ENCODE data around the gene SH3BGRL3.
A peak's percentile ranks its signal among the peaks of the same experiment; 100 is the strongest.
"Not testable (repeated sequence)": the region's sequence is repeated elsewhere in the genome, so short reads cannot be mapped to it uniquely, and the experiment has no call there.

The SH3BGRL3 gene

DNA sequence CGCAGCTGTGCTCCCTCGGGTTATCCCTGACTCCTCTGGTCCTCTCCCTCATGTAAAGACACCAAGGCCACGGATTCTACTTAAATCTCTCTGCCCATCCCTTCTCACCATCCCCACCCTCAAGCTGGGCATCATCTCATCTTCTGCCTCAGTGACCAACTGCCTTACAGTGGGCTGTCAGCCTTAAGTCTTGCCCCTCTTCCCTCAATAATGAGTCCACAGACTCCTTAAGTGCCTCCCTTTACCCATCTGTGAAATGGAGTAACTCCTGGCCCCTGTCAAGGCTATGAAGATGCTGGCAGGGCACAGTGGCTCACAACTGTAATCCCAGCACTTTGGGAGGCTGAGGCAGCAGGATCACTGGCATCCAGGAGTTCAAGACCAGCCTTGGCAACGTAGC is 12.1 kb downstream of the SH3BGRL3 start:
- no peak for DNase-seq

DNA sequence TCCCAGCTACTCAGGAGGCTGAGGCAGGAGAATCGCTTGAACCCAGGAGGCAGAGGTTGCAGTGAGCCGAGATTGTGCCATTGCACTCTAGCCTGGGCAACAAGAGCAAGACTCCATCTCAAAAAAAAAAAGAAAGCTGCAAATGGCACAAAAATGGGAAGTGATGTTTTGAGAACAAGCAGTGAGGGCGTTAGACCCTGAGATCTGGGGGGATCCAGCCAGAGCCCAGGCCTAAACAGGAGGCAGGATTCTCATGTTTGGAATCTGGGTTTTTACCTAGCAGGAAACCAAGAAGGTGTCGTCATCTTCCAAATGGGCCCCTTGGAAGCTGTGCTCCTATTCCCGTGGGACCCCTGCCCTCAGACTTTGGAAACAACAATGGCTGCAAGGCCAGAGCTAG is 12.8 kb downstream of the SH3BGRL3 start:
- DNase-seq = not testable (repeated sequence)

DNA sequence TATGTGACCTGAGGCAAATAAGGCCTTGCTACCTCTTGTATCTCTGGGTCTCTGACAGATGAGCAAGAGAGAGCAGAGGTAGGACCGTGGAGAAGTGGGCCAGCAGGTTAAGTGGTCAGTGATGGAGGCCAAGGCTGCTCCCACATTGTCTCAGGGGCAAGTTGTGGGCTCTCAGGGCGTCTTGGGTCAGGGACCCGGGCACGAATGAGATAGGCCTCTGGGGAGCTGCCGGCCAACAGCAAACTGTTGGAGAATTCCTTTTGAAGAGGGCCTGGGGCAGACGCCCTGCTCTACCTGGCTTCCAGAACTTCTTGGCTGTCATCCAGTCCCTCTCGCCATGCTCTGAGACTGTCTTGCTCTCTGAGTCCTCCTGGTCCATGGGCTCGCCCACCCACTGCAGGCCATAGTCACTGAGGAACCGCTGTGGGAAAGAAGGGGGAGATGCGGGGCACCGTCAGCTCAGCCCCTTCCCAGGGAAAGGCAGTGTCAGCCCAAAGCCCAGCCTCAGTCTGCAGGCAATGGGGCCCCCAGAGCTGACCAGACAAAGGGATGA is 14.1 kb downstream of the SH3BGRL3 start:
- DNase-seq = no peak

DNA sequence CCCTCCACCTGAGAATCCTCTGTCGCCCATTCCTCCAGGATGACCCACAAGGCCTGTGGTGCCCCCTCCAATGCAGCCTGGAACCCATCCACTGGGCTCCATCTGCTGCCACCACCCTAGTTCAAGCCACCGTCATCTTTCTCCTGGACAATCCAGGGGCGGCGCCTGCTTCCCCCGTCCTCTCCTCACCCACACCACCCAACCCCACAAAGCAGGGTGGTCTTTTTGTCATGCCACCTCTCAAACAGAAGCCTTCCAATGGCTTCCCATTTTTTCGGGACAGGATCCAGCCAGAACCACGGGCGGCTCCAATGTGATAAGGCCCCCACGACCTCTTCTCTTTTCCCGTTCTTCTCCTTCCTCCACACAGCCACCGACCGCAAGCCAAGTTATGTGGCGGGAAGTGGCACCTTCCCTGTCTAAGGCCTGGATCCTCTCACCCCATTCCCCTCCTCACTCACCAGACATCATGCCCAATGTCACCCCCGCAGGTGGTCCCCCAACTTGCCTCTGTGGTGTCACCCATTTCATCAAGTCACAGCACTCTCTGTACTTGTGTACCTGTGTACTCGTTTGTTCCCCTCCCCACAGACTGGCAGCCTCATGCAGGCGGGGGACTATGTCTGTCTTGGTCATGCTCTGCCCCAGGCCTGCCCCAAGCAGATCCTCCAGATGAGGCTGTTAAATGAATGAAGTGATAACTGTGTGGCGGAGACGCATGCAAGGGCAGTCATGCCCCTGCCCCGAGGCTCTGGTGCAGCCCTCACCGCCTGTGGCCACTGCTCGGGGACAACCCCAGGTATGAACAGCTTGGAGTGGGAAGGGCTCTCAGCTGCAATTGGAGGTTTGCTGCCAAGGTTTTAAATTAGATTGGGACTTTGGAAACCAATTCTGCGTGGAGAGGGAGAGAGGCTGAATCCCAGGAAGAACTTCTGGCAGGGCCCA is 15.6 kb downstream of the SH3BGRL3 start:
- DNase-seq = no peak

DNA sequence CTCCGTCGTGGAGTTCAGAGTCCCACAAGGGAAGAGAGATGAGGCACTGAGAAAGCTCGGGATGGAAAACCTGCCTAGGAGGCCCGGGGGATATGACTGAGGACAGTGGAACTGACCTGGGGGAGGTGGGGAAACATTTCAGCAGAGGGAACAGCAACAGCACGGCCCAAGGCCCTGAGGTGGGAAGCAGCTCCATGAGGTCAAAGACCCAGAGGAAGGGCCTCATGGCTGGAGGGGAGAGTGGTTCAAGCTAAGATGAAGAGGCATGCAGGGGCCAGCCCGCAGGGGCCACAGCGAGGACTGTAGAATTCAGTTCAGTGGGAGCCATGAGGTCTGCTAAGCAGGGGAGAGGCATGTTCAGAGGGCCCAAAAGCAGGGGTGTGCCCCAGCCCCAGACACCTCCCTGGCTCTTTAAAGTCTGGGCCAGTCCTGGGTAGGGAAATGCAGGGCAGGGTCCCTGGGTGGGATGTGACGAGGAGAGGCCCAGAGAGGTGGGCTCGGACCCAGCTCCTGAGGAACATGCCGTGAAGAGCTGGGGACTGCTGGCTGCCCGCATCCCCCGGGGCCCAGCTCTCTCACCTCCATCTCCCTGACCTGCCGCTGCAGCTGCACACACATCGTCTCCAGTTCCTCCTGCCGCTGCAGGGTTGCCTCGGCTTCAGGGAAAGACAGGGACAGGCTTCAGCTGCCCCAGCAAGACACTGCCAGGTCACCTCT is 16.6 kb downstream of the SH3BGRL3 start:
- DNase-seq = no peak

DNA sequence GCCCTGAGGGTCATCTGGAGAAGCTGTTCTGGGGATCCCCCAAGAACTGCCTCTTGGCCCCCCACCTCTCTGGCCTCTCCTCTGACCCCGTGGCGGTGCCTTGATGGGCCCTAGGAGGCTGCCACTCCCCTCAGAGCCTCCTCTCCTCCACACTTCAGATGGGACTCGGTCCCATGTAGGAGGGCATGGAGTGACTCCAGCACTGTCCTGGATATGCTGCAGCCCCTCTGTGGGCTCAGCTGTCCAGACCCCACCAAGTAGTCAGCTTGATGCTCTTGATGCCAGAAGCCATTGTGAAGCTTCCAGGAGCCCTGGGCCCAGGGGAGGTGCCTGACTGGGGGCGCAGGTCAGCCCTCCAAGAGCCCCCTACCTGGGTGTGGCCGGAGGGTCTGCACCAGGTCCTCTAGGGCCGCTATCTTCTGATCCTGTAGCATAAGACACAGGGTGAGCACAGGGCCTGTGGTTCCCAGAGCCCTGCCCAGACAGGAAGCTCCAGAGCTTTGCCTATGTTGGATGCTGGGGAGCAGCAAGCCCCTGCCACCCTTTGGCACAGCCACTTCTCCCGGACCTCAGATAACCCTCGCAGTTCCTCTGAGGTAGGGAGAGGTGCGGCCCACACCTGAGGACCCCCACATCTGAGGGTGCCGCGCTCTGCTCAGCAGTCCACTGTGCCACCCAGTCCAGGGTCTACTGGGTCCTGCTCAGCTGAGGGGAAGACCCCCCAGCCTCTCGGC is 17.3 kb downstream of the SH3BGRL3 start:
- DNase-seq = no peak

DNA sequence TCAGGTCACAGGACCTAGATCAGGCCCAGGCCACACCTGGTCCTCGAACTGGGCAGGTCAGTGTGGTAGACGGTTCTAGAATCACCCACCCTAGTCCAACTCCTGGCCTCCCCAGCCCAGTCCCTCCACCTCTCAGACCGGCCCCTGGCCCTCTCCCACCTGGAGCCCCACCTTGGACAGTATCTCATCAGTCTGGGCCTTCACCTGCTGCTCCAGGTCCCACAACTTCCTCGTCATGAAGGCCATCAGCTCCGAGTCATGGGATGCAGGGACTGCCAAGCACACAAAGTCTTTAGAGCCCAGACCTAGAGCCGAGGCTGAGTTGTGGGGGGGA is 17.9 kb downstream of the SH3BGRL3 start:
- no peak for DNase-seq

DNA sequence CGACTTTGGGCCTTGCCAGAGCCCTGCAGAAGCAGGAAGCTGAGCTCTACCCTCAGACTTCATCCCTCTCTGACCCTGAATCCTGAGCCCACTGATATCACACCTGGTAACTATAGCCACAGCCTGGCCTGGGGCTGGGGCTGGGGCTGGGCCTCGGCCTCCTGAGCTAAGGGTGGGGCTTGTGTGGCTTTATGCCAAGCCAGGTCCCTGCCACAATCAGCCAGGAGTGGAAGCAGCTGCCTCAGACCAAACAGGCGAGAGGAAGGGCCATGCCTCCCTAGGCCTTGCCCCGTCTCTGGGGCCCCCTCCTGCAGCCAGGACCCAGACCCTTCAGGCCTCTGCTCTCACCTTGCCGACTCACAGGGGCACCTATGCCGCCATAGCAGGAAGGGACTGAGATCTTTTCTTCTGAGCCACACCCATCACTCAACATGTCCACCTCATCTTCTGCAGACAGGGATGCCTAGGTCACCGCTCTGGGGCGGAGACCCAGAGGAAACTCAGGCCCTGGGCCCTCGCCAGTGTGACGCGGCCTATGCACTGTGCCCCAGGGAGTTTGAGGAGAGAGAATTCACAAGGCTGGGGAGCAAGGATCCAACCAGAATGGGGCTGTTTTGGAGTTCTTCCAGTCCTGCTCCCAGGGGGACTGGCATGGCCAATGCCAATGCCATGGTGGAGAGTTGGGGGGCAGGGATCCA is 20.8 kb downstream of the SH3BGRL3 start:
- DNase-seq = no peak

DNA sequence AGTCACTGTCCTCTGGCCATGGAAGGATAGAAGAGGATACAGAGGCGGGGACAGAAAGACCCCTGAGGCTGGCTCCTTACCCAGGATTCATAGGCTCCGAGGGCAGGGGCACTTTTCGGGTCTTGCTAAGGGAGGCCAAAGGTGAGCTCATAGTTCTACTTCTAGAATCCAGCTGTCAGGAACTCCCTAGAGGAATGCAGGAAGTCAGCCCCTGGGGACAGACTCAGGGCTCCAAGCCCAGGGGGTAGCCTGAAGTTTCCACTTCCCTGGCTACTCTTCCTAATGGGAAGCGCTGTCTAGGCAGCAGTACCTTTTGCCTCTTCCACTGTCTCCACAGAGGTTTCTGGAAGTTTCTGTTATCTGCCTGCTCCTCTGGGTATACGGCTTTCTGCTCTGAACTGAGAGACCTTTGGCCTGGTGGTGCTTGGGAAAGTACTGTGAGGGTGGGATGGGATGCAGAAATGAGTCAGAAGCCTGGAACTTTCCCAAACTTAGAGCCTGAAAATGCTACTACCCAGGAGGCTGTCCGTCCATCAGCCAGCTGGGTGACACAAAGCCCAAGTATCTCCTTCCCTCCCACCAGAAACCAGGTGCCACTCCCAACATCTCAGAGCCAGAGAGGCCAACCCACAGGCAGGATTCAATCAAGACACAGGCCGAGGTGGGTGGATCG is 23.0 kb downstream of the SH3BGRL3 start:
- no peak for DNase-seq

DNA sequence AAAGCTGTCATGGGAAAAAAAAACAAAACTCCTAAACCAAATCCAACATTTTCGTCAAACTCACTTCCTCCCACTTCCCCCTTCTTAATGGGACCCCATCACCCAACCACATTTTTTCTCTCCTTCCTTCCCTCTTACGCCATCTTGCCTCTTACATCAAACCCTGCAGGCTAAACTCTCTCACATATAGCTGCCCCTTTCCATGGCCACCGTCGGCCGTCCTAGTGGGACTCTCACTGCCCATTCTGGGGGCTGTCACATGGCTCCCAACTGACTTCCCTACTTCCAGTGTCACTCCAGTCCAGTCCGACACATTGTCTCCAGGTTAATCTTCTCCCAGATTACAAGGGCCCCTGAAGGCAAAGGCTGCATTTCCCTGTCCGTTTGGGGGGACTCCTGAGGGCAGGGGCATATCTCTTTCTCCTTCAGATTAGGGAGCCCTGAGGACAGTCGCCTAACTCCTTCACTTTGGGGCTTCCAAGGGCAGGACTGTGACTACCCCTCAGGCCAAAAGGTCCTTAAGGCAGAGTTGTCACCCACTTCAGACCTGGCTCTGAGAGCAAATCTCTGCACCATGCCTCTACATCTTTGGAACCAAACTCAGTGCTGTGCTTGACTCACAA is 25.9 kb downstream of the SH3BGRL3 start:
- no peak for DNase-seq

DNA sequence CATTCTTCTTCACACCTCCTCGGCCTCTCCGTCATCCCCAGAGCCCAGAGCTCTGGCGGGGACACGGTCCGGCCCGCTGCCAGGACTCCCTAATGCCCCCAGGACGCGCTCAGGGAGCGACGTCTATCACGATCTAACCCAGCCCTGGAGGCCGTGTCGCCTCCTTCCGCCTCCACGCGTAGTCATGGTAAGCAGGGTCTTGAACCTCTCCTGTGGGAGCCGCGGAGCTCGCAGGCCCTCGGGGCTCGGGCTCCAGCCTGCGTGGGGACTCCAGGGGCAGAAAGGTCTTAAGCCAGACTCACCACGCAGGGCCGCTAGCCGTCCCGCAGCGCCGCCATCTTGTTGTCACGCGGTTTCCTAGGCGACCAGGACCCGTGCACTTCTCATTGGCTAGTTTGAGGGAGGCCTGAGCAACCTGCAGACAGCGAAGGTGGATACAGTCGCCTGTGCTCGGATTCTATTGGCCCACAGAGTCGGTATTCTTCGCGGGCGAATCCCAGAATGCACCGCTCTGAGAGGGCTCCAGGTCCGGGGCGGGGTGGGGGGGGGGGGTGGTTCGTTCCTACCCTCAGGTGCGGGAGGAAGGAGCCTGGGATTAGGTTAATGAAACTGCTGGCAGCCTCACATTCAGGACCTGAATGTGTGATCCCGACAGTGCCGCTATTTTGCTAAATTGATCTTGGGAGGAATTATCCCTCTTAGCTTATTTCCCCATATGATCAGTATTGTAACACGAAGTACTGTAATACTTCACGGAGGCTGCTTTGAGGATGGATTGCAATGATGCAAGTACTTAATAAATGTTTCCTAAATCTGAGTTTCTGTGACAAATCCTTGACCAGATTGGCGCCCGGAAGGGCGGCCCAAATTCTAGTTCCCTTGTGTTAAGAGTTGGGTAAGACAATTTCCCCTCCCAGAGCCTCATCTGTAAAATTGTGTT is 26.7 kb downstream of the SH3BGRL3 start, which contains the start of gene UBXN11:
Gene UBXN11, minus strand, starts transcription at position 347 of the 940 bp plus-strand sequence. CDS start 3,753 bp downstream, outside the sequence.
- peak; percentile 84 for DNase-seq

DNA sequence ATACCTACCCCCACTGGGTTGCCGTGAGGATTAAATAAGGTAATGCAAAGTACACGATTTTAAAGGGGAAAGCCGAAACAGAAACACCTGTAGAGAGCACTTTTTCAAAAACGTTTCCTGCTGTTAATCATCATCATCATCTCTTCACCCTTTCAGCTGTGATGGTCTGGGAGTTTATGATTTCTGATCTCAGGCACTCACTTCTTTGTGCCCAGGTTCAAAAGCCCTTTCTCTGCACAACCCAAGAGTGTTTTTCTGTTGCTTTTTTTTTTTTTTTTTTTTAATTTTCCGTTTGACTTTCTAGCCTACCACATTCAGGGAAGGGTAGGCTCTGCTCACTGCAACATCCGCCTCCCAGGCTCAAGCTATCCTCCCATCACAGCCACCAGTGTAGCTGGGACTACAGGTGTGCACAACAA is 27.5 kb downstream of the SH3BGRL3 start:
- DNase-seq = no peak

DNA sequence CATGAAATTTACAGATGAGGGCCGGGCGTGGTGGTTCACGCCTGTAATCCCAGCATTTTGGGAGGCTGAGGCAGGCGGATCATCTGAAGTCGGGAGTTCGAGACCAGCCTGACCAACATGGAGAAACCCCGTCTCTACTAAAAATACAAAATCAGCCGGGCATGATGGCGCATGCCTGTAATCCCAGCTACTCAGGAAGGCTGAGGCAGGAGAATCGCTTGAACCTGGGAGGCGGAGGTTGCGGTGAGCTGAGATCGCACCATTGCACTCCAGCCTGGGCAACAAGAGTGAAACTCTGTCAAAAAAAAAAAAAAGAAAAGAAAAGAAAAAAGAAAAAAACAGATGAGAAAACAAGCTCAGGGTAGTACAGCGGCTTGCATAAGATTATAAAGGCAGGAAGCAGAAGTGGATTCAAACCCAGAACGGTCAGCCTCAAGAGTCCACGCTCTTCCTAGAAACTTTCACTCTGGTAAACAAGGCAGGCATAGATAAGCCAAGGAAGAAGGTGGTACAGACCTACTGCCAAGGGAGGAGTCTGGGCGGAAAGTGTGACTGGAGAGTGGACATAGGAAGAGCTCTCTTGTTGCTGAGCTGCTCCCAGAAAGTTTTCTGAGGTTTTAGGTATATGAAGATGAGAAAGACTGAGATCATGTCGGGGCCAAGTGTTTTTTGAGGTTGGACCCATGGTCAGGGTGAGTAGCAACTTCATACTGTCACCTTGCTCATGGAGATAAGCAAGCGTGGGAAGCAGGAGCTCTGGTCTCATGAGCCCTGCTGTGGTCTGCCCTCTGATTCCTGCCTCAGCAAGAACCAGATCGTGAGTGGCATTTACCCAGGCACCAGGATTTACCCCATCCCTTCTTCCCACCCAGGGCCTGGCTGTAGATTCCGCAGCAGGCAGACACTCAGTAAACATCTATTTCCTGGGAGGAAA is 28.3 kb downstream of the SH3BGRL3 start:
- DNase-seq = not testable (repeated sequence)

DNA sequence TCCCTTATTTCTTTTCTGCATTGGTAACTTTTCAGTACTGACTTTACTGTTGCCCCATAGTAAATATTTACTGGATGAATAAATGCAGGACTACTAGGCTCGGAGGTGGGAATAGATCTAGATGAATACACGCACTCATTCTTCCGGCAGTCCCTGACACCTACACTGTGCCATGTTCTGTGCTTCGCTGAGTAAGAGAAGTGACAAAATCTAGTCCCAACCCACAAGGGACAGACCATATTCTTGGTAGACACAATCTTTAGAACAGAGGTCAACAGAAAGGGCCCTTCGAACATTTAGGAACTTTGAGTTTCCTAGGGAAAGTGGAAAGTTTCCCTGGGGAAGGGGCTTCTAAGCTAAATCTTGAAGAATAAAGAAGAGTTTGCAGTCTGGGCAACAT is 34.6 kb downstream of the SH3BGRL3 start:
- DNase-seq = no peak

DNA sequence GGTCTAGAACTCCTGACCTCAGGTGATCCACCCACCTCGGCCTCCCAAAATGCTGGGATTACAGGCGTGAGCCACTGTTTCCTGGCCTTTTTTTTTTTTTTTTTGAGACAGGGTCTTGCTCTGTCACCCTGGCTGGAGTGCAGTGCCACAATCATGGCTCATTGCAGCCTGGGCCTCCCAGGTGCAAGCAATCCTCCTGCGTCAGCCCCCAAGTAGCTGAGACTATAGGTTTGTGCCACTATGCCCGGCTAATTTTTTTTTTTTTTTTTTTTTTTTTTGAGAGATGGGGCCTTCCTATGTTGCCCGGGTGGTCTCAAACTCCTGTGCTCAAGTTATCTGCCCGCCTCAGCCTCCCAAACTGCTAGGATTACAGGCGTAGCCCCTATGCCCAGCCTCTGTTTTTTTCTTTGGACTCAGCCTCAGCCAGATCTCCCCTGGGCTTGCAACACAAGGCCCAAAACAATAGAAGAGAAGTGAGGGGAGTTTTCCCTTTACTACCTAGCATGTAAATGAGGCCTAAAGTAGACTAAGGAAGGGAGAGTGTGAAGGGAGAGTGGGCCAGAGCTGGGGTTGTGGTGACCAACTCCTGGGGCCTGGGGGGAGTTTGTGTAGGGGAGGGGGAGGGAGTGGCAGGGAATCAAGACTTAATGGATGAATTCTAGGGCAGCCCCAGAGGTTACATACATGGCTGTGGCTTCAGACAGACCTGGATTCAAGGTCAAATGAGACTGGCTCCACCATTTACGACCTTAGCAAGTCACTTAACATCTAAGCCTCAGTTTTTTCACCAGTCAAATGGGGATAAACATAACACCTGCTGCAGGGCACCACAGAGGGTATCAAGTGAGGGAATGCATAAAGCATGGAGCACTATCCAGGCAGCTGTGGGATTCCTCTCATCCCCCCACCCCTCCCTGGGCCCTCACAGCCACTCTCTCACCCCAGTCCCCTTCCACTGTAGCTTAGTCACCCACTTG is 36.3 kb downstream of the SH3BGRL3 start:
- no peak for DNase-seq

DNA sequence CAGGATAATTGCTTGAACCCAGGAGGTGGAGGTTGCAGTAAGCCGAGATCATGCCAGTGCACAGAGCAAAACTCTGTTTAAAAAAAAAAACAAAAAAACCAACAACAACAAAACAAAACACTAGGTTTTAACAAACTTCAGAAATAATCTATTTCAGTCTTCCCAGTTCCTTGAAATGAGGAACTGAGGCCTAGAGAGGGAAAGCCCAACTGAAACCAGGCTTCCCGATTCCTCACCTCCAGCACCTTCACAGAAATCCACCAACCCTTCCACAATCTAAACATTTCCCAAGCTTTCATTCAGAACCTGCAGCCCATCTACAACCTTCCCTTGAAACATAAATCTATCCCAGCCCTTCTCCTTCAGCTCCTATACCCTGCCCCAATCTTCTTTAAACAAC is 37.3 kb downstream of the SH3BGRL3 start:
- DNase-seq = no peak

DNA sequence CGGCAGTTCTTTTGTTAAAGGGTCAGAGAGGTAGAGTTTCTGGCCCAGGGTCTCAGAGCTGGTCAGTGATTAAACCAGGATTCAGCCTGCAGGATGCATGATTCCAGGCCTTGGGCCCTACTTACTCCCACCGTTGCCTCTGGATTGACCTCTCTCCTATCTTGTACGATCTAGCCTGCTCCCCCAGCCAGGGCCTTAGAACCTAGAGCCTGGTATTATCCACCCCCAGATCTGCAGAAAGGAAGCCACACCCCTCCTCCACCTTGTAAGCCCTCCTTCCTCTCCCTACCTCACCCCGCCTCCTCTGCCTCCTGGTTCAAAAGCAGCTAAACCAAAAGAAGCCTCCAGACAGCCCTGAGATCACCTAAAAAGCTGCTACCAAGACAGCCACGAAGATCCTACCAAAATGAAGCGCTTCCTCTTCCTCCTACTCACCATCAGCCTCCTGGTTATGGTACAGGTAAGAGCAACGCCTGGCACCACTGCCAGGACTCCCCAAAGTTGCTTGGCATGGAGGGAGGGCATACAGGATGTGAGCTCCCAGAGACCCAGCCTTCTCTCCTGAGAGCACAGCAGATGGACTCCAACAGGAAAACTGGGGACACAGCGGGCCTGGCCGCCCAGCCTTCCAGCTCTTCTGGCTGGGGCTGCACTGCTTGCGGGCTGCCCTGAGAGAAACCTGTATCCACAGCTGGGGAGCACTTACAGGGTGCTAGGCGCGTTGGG is 37.9 kb downstream of the SH3BGRL3 start, which contains the start of gene CD52:
Gene CD52, plus strand, starts transcription at position 347 of the 726 bp plus-strand sequence. Its CDS starts 60 bp downstream, at position 407.
- no peak for DNase-seq
